Gastroesophageal sphincter (tissue), 4 donors: Measurements from ENCODE around the gene GOLGA8B. TPM values are rescaled to one million over a fixed set of nuclear protein-coding genes. Genes with fewer than 3 reads are reported as not detected.
"Not testable (repeated sequence)": the region's sequence is repeated elsewhere in the genome, so short reads cannot be mapped to it uniquely, and the experiment has no call there.

Experiments
- ATAC-seq: fragments of 150-250 bp; one replicate; pipeline ENCODE4 v1.9.1; 2016; ENCODE audit warnings: mild to moderate bottlenecking, moderate library complexity
- H3K27ac ChIP-seq, 4 donors: fragments of 200-600 bp; sonication (generic) in 3 of 4; 1 replicate in 3 of 4; 2 replicates in 1 of 4; pipeline ENCODE4 v1.5.1; 2016 to 2019
- H3K27me3 ChIP-seq: fragments of 200-600 bp; sonication (generic); one replicate; pipeline ENCODE4 v1.5.1; 2019
- H3K36me3 ChIP-seq, 2 donors: fragments of 200-600 bp; sonication (generic); one replicate each; pipeline ENCODE4 v1.5.1; 2019; ENCODE audit warnings: control low read depth in 1 of 2
- H3K4me1 ChIP-seq, 3 donors: fragments of 200-600 bp; sonication (generic); 1 replicate in 2 of 3; 2 replicates in 1 of 3; pipeline ENCODE4 v1.5.1; 2016 to 2019; ENCODE audit warnings: control low read depth in 2 of 3
- H3K4me3 ChIP-seq, 2 donors: fragments of 200-600 bp; sonication (generic); one replicate each; pipeline ENCODE4 v1.5.1; 2019; ENCODE audit warnings: mild to moderate bottlenecking in 1 of 2, moderate library complexity in 1 of 2
- H3K9me3 ChIP-seq, 3 donors: fragments of 200-600 bp; sonication (generic); one replicate each; pipeline ENCODE4 v1.5.1; 2017 to 2019; ENCODE audit warnings: control low read depth in 2 of 3
- CTCF ChIP-seq, 4 experiments: fragments of 200-600 bp in 2 of 4; fragments of 450-650 bp in 2 of 4; sonication (generic) in 1 of 4; IDR thresholded peaks; one replicate each; pipeline ENCODE4 v1.5.1; 2017 to 2019; ENCODE audit warnings: antibody characterized with exemption in 4 of 4, mild to moderate bottlenecking in 2 of 4, moderate library complexity in 2 of 4
- EP300 ChIP-seq: sonication (generic); formaldehyde crosslinking; IDR thresholded peaks from one replicate; pipeline ENCODE4 v1.6.1; 2017; ENCODE audit warnings: antibody characterized with exemption, mild to moderate bottlenecking
- POLR2A ChIP-seq, 2 donors: fragments of 450-650 bp; IDR thresholded peaks; one replicate each; pipeline ENCODE4 v1.6.1; 2017; ENCODE audit warnings: antibody characterized with exemption in 2 of 2, mild to moderate bottlenecking in 2 of 2, moderate library complexity in 1 of 2
- POLR2AphosphoS5 ChIP-seq: sonication (generic); formaldehyde crosslinking; IDR thresholded peaks from one replicate; pipeline ENCODE4 v1.6.1; 2017; ENCODE audit warnings: antibody characterized with exemption
- WGBS, 2 donors: methylation state at CpG; one replicate each; pipeline ENCODE4 v1.1.5; 2018; ENCODE audit warnings: low coverage in 1 of 2; 5-methylcytosine and 5-hydroxymethylcytosine counted together
- total RNA-seq, 4 donors: library from RNA; depleted of rRNA; stranded (reverse); fragments of >200 nt; gene quantifications; one replicate each; pipeline ENCODE4 v1.1.0, GENCODE V29; 2016

The GOLGA8B gene
- total RNA-seq, 4 donors from 2014 or later, result 1.6 to 180 (median 52.5) TPM

GRCh38 chr15:34584996-34585395 lies 1.5 kb upstream of the GOLGA8B start:
- WGBS, 2 donors, result 58 to 70% methylated on average over 7 of the region's 7 CpGs
- Histone ChIP-seq H3K4me1 (peaks cover 0 to 33% (median 14%) of the 10 kb centered on the region in 3 donors), H3K4me3 (no peak overlapping the region), H3K27me3 (no peaks in the 10 kb centered on the region), H3K27ac (no peak overlapping the region), H3K36me3 (no peaks in the 10 kb centered on the region), H3K9me3 (no peaks in the 10 kb centered on the region)
- ATAC-seq, result no peak
- no peak for TF ChIP-seq POLR2A (IDR thresholded peaks at IDR 0.05)
- no peak for TF ChIP-seq CTCF (IDR thresholded peaks at IDR 0.05)
- TF ChIP-seq EP300, result no peak
- no peak for TF ChIP-seq POLR2AphosphoS5

GRCh38 chr15:34584330-34584668 lies 848 bp upstream of the GOLGA8B start:
- WGBS, 2 donors, result no CpG with 5 or more reads among the region's 13 CpGs
- H3K27ac ChIP-seq, result peak overlapping the region in 1 of 4 donors; percentile 80
- TF ChIP-seq POLR2A (IDR thresholded peaks at IDR 0.05) (no peak), POLR2AphosphoS5 (no peak), EP300 (no peak), CTCF (IDR thresholded peaks at IDR 0.05) (no peak)
- H3K4me1 ChIP-seq, result peaks cover 0 to 33% (median 14%) of the 10 kb centered on the region in 3 donors
- no peaks in the 10 kb centered on the region for H3K9me3 ChIP-seq
- H3K4me3 ChIP-seq, result peak overlapping the region in 1 of 2 donors; percentile 91
- no peaks in the 10 kb centered on the region for H3K36me3 ChIP-seq
- no peaks in the 10 kb centered on the region for H3K27me3 ChIP-seq
- no peak for ATAC-seq

- ATAC-seq, result peak; percentile 52
- Histone ChIP-seq H3K4me3 (peak overlapping the region; percentile 87 to 91), H3K36me3 (no peaks in the 10 kb centered on the region), H3K27ac (peak overlapping the region in 3 of 4 donors; percentile 76 to 80 (median 80)), H3K27me3 (no peaks in the 10 kb centered on the region), H3K4me1 (peaks cover 0 to 24% (median 14%) of the 10 kb centered on the region in 3 donors), H3K9me3 (no peaks in the 10 kb centered on the region)
- WGBS, 2 donors, result 50% methylated on average over 2 of the region's 70 CpGs; no CpG with 5 or more reads in 1 of the 2 donors
- TF ChIP-seq EP300 (no peak), POLR2AphosphoS5 (no peak), CTCF (IDR thresholded peaks at IDR 0.05) (no peak), POLR2A (IDR thresholded peaks at IDR 0.05) (no peak)
These were observed 735 bp downstream of the GOLGA8B start for GRCh38 chr15:34582461-34583371.

- Histone ChIP-seq H3K4me1 (peaks cover 0 to 24% (median 14%) of the 10 kb centered on the region in 3 donors), H3K4me3 (peak overlapping the region in 1 of 2 donors; percentile 91)
- 86% methylated on average over 1 of the region's 15 CpGs; no CpG with 5 or more reads in 1 of the 2 donors for WGBS, 2 donors
- not testable (repeated sequence) for H3K36me3 ChIP-seq, ATAC-seq, H3K27me3 ChIP-seq, H3K9me3 ChIP-seq, H3K27ac ChIP-seq
These were observed 1.6 kb downstream of the GOLGA8B start for GRCh38 chr15:34581687-34582460.

- 70 to 97% methylated on average over 2 to 5 of the region's 9 CpGs for WGBS, 2 donors
- Histone ChIP-seq H3K4me3 (no peak overlapping the region), H3K36me3 (no peaks in the 10 kb centered on the region), H3K9me3 (no peaks in the 10 kb centered on the region), H3K27ac (no peak overlapping the region), H3K4me1 (peaks cover 0 to 24% (median 14%) of the 10 kb centered on the region in 3 donors), H3K27me3 (no peaks in the 10 kb centered on the region)
- no peak for ATAC-seq
- no peak for TF ChIP-seq POLR2A (IDR thresholded peaks at IDR 0.05)
- TF ChIP-seq POLR2AphosphoS5, result no peak
- TF ChIP-seq EP300, result no peak
- TF ChIP-seq CTCF (IDR thresholded peaks at IDR 0.05), result no peak
These were observed 2.4 kb downstream of the GOLGA8B start for GRCh38 chr15:34581043-34581365.

GRCh38 chr15:34580251-34581042 lies 3.0 kb downstream of the GOLGA8B start:
- not testable (repeated sequence) for H3K36me3 ChIP-seq, H3K27ac ChIP-seq
- H3K4me1 ChIP-seq, result peaks cover 0 to 24% (median 14%) of the 10 kb centered on the region in 3 donors

More at GRCh38 chr15:34580251-34581042, 3.0 kb downstream of the GOLGA8B start:
- WGBS, 2 donors, result 83% methylated on average over 2 of the region's 15 CpGs; no CpG with 5 or more reads in 1 of the 2 donors
- not testable (repeated sequence) for H3K4me3 ChIP-seq, H3K9me3 ChIP-seq, H3K27me3 ChIP-seq, ATAC-seq
